Measurements from ENCODE around the gene TBC1D1.

The TBC1D1 gene

GRCh38 chr4:38060829-38061431 is 170.0 kb downstream of the TBC1D1 start:
- no peaks in the 10 kb centered on the region for H3K27me3 ChIP-seq (ENCODE audit: control insufficient read depth, insufficient read depth, low read length)
- no peak overlapping the region for H3K4me2 ChIP-seq (ENCODE audit: low read length)
- H2AFZ ChIP-seq: no peak overlapping the region
- no peaks in the 10 kb centered on the region for H3K9me3 ChIP-seq (ENCODE audit: control insufficient read depth, low read length)
- H3K79me2 ChIP-seq: peaks cover 5% of the 10 kb centered on the region
- no peak overlapping the region for H3K4me3 ChIP-seq (ENCODE audit: low read depth, low read length)
- TF ChIP-seq, protein P1, sequence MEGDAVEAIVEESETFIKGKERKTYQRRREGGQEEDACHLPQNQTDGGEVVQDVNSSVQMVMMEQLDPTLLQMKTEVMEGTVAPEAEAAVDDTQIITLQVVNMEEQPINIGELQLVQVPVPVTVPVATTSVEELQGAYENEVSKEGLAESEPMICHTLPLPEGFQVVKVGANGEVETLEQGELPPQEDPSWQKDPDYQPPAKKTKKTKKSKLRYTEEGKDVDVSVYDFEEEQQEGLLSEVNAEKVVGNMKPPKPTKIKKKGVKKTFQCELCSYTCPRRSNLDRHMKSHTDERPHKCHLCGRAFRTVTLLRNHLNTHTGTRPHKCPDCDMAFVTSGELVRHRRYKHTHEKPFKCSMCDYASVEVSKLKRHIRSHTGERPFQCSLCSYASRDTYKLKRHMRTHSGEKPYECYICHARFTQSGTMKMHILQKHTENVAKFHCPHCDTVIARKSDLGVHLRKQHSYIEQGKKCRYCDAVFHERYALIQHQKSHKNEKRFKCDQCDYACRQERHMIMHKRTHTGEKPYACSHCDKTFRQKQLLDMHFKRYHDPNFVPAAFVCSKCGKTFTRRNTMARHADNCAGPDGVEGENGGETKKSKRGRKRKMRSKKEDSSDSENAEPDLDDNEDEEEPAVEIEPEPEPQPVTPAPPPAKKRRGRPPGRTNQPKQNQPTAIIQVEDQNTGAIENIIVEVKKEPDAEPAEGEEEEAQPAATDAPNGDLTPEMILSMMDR (IDR thresholded peaks at IDR 0.05): no peak
- no peaks in the 10 kb centered on the region for H3K4me1 ChIP-seq
- no peak overlapping the region for H3K27ac ChIP-seq
- H3K9ac ChIP-seq: no peak overlapping the region
- H3K36me3 ChIP-seq (ENCODE audit: control insufficient read depth, insufficient read depth, low read length): no peaks in the 10 kb centered on the region

GRCh38 chr4:38062088-38062775 is 171.3 kb downstream of the TBC1D1 start:
- no peak overlapping the region for H3K4me3 ChIP-seq (ENCODE audit: low read depth, low read length)
- H3K4me2 ChIP-seq (ENCODE audit: low read length): no peak overlapping the region
- no peak overlapping the region for H3K9ac ChIP-seq
- no peak overlapping the region for H2AFZ ChIP-seq
- H3K27ac ChIP-seq: no peak overlapping the region
- no peaks in the 10 kb centered on the region for H3K27me3 ChIP-seq (ENCODE audit: control insufficient read depth, insufficient read depth, low read length)
- no peaks in the 10 kb centered on the region for H3K36me3 ChIP-seq (ENCODE audit: control insufficient read depth, insufficient read depth, low read length)
- TF ChIP-seq, protein P1 (IDR thresholded peaks at IDR 0.05): peak; percentile 72
- H3K79me2 ChIP-seq: peaks cover 6% of the 10 kb centered on the region
- H3K9me3 ChIP-seq (ENCODE audit: control insufficient read depth, low read length): no peaks in the 10 kb centered on the region
- H3K4me1 ChIP-seq: no peaks in the 10 kb centered on the region

- Histone ChIP-seq H3K4me3 (ENCODE audit: low read depth, low read length) (no peak overlapping the region), H3K27ac (no peak overlapping the region), H3K9ac (no peak overlapping the region)
These were observed 171.9 kb downstream of the TBC1D1 start for GRCh38 chr4:38062776-38063097.

GRCh38 chr4:38065176-38065575 is 174.3 kb downstream of the TBC1D1 start:
- H2AFZ ChIP-seq: no peak overlapping the region
- H3K9me3 ChIP-seq (ENCODE audit: control insufficient read depth, low read length): no peaks in the 10 kb centered on the region
- no peaks in the 10 kb centered on the region for H3K36me3 ChIP-seq (ENCODE audit: control insufficient read depth, insufficient read depth, low read length)
- TF ChIP-seq, protein P1 (IDR thresholded peaks at IDR 0.05): no peak
- peaks cover 8% of the 10 kb centered on the region for H3K79me2 ChIP-seq
- no peak overlapping the region for H3K4me2 ChIP-seq (ENCODE audit: low read length)
- H3K9ac ChIP-seq: no peak overlapping the region
- no peak overlapping the region for H3K4me3 ChIP-seq (ENCODE audit: low read depth, low read length)
- no peaks in the 10 kb centered on the region for H3K4me1 ChIP-seq
- no peaks in the 10 kb centered on the region for H3K27me3 ChIP-seq (ENCODE audit: control insufficient read depth, insufficient read depth, low read length)
- H3K27ac ChIP-seq: no peak overlapping the region

More at GRCh38 chr4:38062776-38063097, 171.9 kb downstream of the TBC1D1 start:
- H3K4me1 ChIP-seq: no peaks in the 10 kb centered on the region
- no peaks in the 10 kb centered on the region for H3K9me3 ChIP-seq (ENCODE audit: control insufficient read depth, low read length)
- no peaks in the 10 kb centered on the region for H3K27me3 ChIP-seq (ENCODE audit: control insufficient read depth, insufficient read depth, low read length)
- H2AFZ ChIP-seq: no peak overlapping the region
- TF ChIP-seq, protein P1 (IDR thresholded peaks at IDR 0.05): no peak
- no peak overlapping the region for H3K4me2 ChIP-seq (ENCODE audit: low read length)
- no peaks in the 10 kb centered on the region for H3K36me3 ChIP-seq (ENCODE audit: control insufficient read depth, insufficient read depth, low read length)
- peaks cover 6% of the 10 kb centered on the region for H3K79me2 ChIP-seq

DNA sequence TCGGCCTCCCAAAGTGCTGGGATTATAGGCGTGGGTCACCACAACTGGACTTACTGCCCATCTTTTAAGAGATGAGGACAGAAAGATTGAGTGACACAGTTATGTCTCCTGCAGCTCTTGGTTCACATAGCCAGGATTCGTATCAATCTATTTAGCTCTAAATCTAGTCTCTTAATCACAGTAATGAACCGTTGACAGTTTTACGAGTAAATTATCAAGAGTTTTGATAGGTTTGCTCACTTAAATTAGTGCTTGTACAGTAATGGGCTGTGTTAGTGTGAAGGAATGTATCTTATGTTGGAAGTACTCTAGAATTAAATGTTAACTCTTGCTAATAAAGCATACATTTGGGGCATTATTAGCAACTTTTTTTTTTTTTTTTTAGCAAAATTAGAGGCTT is 175.0 kb downstream of the TBC1D1 start:
- peaks cover 8% of the 10 kb centered on the region for H3K79me2 ChIP-seq
- H2AFZ ChIP-seq: no peak overlapping the region
- H3K9ac ChIP-seq: no peak overlapping the region
- H3K27ac ChIP-seq: no peak overlapping the region
- no peaks in the 10 kb centered on the region for H3K36me3 ChIP-seq (ENCODE audit: control insufficient read depth, insufficient read depth, low read length)
- no peaks in the 10 kb centered on the region for H3K27me3 ChIP-seq (ENCODE audit: control insufficient read depth, insufficient read depth, low read length)
- H3K4me1 ChIP-seq: no peaks in the 10 kb centered on the region
- no peaks in the 10 kb centered on the region for H3K9me3 ChIP-seq (ENCODE audit: control insufficient read depth, low read length)
- TF ChIP-seq, protein P1 (IDR thresholded peaks at IDR 0.05): no peak
- no peak overlapping the region for H3K4me3 ChIP-seq (ENCODE audit: low read depth, low read length)
- H3K4me2 ChIP-seq (ENCODE audit: low read length): no peak overlapping the region

Measured in parathyroid adenoma (tissue), 2 donors.